HG03108 (cell line): ENCODE results near the gene CLEC2D.
A peak's percentile ranks its signal among the peaks of the same experiment; 100 is the strongest.
"Not testable (repeated sequence)": the region's sequence is repeated elsewhere in the genome, so short reads cannot be mapped to it uniquely, and the experiment has no call there.

Experiments
- ATAC-seq: cut with Tn5 transposase; IDR thresholded peaks from one replicate; pipeline ENCODE4 v1.9.1; 2021; ENCODE audit warnings: moderate library complexity; ENCODE audit not compliant: unreplicated experiment

The CLEC2D gene

GRCh38 chr12:9699269-9699897, 29.9 kb downstream of the CLEC2D start:
- no peak for ATAC-seq

DNA sequence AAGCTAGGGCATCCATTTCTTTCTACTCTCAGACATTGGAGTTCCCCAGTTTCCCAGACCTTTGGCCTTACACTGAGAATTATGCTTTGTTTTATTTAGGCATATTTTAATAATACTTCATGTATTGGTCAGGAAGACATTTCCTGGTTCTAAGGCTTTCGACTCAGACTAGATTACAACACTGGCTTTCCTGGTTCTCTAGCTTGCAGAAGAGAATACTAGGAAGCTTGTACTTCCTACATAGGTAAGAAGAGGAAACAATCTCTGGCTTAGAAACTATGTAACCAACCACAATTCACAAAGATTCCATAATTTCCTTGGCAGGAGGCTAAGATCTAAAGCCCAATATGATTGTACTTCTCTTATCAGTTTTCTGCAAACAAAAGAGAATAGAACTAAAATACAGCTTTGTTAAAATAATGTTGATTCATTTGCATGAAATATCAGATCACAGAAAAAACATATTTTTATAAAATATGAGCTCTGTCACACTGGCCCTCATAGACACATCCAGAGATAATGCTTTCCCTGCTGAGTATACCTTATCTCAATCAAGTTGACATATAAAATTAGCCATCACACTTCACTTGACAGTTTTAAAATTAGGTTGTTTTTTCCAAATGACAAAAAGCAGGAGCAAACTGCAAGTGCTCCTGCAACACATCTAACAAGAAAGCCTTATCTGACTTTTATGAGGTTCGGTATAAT, 30.5 kb downstream of the CLEC2D start:
- ATAC-seq, result no peak

- no peak for ATAC-seq
These were observed 31.1 kb downstream of the CLEC2D start for GRCh38 chr12:9700606-9700956.

DNA sequence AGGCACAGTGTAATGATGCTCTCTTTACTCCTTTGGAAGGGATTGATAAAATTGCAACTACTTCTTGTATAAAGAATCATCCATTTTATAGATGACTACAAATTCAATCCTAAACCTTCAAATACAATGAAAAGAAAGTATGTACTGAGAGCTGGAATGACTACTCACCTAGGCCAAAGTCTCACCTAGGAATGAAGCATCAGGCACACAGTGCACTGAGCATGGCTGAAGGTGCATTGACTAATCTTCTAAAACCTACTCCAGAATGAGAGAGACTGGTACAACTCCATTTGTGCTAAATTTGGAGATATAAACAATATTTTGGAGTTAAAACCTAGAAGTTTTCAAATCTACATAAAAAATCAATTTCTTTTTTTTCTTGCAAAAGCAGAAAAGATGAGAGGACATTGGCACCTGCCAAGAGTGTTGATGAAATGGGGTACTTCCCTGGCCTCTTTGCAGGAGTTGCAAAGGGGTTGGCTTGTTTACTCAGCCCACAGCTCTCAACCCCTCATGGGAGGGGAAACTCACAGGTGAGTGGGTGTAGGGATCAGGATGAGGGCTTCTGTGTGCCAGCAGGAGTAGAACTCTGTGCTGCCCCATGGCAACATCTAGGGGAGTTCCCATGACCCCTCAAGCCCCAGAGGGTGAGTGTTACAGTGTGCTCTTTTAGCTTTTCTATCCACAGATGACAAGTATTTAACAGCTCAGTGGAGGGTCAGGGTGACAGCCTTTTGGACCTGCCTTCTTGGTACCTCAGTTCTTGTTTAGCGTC, 32.1 kb downstream of the CLEC2D start:
- ATAC-seq, result no peak

- no peak for ATAC-seq
These were observed 32.7 kb downstream of the CLEC2D start for GRCh38 chr12:9702255-9702654.

DNA sequence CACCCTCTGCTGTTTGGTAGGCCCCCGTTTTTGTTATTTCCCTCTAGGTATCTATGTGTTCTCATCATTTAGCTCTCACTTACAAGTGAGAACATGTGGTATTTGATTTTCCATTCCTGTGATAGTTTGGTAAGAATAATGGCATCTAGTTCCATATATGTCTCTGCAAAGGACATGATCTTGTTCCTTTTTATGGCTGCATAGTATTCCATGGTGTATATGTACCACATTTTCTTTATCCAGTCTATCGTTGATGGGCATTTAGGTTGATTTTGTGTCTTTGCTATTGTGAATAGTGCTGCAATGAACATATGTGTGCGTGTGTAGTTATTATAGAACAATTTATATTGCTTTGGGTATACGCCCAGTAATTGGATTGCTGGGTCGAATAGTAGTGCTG, 35.0 kb downstream of the CLEC2D start:
- not testable (repeated sequence) for ATAC-seq

- ATAC-seq, result no peak
These were observed 36.7 kb downstream of the CLEC2D start for GRCh38 chr12:9706086-9706685.

GRCh38 chr12:9707356-9707755, 37.8 kb downstream of the CLEC2D start:
- no peak for ATAC-seq

GRCh38 chr12:9707864-9708808, 38.6 kb downstream of the CLEC2D start:
- no peak for ATAC-seq

DNA sequence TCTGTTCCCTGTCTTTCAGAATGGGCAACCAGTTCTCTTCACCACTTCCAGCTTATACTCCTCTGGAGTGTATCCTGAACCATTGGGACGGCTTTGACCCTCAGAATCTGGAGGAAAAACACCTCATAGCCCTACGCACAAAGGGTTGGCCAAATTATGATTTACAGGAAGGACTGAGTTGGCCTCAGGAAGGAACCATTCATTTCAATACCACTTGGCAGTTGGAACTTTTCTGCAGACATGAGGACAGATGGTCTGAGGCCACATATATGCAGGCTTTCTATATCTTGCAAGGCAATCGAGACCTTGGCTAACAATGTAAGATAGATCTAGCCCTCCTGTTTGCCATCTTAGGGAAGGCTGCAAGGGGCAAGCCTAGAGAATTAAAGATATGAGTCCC, 39.3 kb downstream of the CLEC2D start:
- ATAC-seq, result no peak

GRCh38 chr12:9710584-9711375, 41.3 kb downstream of the CLEC2D start:
- ATAC-seq, result no peak

DNA sequence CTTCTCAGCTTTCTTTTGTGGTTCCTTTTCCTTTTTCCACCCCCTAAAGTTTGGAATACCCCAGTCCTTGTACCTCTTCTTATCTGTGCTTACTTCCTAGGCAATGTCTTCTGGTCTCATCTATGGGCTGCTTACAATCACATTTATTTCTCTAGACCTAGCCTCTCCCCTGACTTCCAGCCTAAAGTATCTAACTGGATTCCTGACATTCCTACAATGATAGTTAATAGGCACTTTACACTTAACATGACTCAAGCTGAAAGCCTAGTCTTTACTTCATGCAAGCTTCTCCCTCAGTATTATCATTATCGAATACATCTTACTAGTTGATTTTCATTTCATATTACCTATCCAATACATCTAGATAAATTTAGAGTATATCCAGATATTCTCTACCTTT, 42.2 kb downstream of the CLEC2D start:
- ATAC-seq, result no peak

GRCh38 chr12:9713032-9713558, 43.6 kb downstream of the CLEC2D start:
- ATAC-seq, result peak; percentile 56

DNA sequence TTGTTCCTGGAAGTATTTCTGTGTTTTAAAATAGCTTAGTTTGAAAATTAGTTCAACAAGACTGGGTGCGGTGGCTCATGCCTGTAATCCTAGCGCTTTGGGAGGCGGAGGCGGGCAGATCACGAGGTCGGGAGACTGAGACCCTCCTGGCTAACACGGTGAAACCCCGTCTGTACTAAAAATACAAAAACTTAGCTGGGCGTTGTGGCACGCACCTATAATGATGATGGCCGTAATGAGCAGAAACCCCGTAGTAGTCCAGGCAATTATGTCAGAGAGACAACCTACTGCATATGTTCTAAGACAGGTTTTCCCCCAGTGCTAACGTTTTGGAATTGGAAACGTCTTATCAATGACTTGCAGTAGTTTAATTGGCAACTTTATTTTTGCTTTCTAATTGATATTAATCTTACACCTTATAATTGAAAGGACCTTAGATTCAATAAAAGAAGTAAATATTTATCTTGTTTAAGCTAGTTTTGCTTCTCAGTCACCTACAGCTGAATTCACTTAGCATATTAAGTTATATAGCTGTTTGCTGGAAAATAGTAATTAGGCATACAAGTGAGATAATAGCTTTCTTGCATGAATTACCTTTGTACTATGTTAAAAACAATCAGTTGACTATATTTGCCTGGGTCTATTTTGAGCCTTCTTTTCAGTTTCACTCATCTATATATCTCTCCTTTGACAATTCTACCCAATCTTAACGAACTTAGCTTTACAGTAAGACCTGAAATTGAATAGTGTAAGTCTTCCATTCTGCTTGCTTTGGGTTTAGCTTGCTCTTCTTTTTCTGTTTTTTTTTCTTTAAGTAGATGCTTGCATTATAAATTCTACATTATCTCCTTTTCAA, 47.8 kb downstream of the CLEC2D start:
- no peak for ATAC-seq

- ATAC-seq, result no peak
These were observed 49.5 kb downstream of the CLEC2D start for GRCh38 chr12:9718968-9719367.

DNA sequence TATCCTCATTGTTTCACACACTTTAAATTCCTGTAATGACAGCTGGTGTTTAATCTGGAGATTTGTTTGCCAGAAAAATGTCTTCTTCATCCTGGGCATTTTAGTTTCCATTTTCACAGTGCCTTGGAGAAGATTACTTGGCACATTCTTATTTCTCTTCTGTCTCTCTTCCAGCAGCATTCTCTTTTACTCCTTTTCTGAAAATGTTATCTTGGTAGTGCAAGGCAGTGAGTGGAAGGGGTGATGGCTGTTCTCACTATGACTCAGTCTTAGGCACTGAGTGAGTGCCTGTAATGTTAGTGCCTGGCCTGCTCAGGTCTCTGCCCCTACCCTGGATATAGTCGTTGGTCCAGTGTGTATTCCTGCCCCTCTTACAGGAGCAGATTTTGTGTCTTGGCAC, 50.3 kb downstream of the CLEC2D start:
- ATAC-seq, result no peak

DNA sequence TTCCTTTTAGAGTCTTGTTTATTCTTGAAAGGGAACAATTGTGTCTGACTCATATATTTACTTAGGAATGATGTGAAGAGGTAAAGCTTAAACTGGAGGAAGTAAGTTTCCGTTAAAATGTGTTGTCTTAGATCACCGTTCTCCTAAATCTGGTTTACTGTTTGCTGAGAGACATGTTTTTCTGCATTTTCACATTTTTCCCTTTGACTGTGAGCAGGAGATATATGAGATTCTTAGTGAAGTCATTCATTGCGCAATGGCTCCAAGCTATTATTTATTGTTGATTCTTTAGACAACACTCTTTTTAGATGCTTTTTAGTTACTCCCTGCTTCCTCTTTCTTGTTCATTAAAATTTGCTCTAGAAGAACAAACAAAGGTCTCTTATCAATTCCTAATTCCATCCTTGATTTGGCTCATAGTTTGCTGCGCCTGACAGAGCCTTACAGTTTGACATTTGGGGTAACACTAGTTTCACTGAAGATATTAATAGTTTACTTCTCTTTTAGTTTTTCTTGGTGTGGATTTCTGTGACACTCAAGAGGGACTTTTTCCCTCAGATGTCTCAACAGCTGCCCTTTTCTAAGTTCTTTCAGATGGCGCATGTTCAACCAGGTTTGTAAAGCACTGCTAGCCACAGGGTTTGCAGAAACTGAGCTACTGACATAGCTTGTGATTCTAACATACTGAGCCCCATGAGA, 52.0 kb downstream of the CLEC2D start:
- ATAC-seq, result peak; percentile 42

- no peak for ATAC-seq
These were observed 54.5 kb downstream of the CLEC2D start for GRCh38 chr12:9724023-9724422.
